Spleen (tissue), 11 donors: Measurements from ENCODE around the gene STK33. TPM values are rescaled to one million over a fixed set of nuclear protein-coding genes. Genes with fewer than 3 reads are reported as not detected.

Source experiments
- DNase-seq: peaks from one replicate; pipeline ENCODE4 v3.0.0-alpha.2; 2020
- H3K27ac ChIP-seq, 8 donors: fragments of 200-600 bp; sonication (generic) in 7 of 8; 1 replicate in 4 of 8; 2 replicates in 4 of 8; pipeline versions ENCODE4 v1.5.0 to v1.8.0; 2016 to 2021; ENCODE audit warnings: inconsistent platforms in 4 of 8, mild to moderate bottlenecking in 4 of 8, moderate library complexity in 1 of 8
- H3K27me3 ChIP-seq, 7 donors: fragments of 200-600 bp; sonication (generic) in 6 of 7; replicated peaks in 1 of 7; 1 replicate in 4 of 7; 2 replicates in 3 of 7; pipeline versions ENCODE4 v1.5.0 to v1.8.0; 2016 to 2021; ENCODE audit warnings: inconsistent platforms in 3 of 7, mild to moderate bottlenecking in 1 of 7
- H3K36me3 ChIP-seq, 6 donors: fragments of 200-600 bp; sonication (generic) in 5 of 6; 1 replicate in 4 of 6; 2 replicates in 2 of 6; pipeline versions ENCODE4 v1.5.0 to v1.8.0; 2016 to 2021; ENCODE audit warnings: inconsistent platforms in 2 of 6
- H3K4me1 ChIP-seq, 6 donors: fragments of 200-600 bp; sonication (generic) in 5 of 6; 1 replicate in 3 of 6; 2 replicates in 3 of 6; pipeline versions ENCODE4 v1.5.0 to v1.8.0; 2016 to 2021; ENCODE audit warnings: inconsistent platforms in 3 of 6
- H3K4me3 ChIP-seq, 8 donors: fragments of 200-600 bp; sonication (generic) in 7 of 8; 1 replicate in 4 of 8; 2 replicates in 4 of 8; pipeline versions ENCODE4 v1.5.0 to v1.8.0; 2016 to 2021; ENCODE audit warnings: inconsistent platforms in 4 of 8, mild to moderate bottlenecking in 4 of 8, moderate library complexity in 2 of 8
- H3K9me3 ChIP-seq, 8 donors: fragments of 200-600 bp; sonication (generic) in 7 of 8; 1 replicate in 4 of 8; 2 replicates in 4 of 8; pipeline versions ENCODE4 v1.5.0 to v1.8.0; 2016 to 2021; ENCODE audit warnings: inconsistent platforms in 4 of 8
- POLR2A ChIP-seq, 3 donors: fragments of 450-650 bp; IDR thresholded peaks; one replicate each; pipeline ENCODE4 v1.5.1; 2017; ENCODE audit warnings: antibody characterized with exemption in 3 of 3, mild to moderate bottlenecking in 1 of 3
- POLR2AphosphoS5 ChIP-seq, 3 donors: sonication (generic); formaldehyde crosslinking; IDR thresholded peaks; one replicate each; pipeline ENCODE4 v1.5.1; 2017; ENCODE audit warnings: antibody characterized with exemption in 3 of 3
- WGBS, 5 donors: extraction: QIAGEN DNeasy Blood & Tissue Kit in 3 of 5; methylation state at CpG; one replicate each; pipeline versions ENCODE4 v1.1.5 to v1.1.7; 2013 to 2018; 5-methylcytosine and 5-hydroxymethylcytosine counted together
- intact Hi-C: fragments of 100-400 bp; cut with DNase I; formaldehyde crosslinking; loops from one replicate; pipeline ENCODE4 v1.15.0; 2023; ENCODE audit warnings: low total_unique reads
- polyA plus RNA-seq, 3 donors: library from polyadenylated mRNA; stranded (reverse); fragments of 200-250 nt; gene quantifications; one replicate each; pipeline ENCODE4 v1.2.1, GENCODE V29; 2013
- total RNA-seq, 7 donors: library from RNA; depleted of rRNA in 3 of 7; stranded (reverse); fragments of >200 nt in 3 of 7; fragmentation: NEBNext Ultra II Directional in 4 of 7; extraction: Animal tissue kit (Norgen Biotek cat#: 25700) in 4 of 7; gene quantifications; one replicate each; pipeline versions ENCODE4 v1.1.0 to v1.2.1, GENCODE V29; 2016 to 2021
- TF ChIP-seq, protein P1 (sequence below), 11 experiments: fragments of 200-600 bp in 7 of 11; fragments of 450-650 bp in 4 of 11; sonication (generic) in 4 of 11; IDR thresholded peaks in 8 of 11; conservative IDR thresholded peaks in 3 of 11; 1 replicate in 7 of 11; 2 replicates in 4 of 11; pipeline versions ENCODE4 v1.4.0 to v1.8.0; 2016 to 2021; ENCODE audit warnings: antibody characterized with exemption in 11 of 11, inconsistent platforms in 4 of 11, mild to moderate bottlenecking in 1 of 11
- donor health status: healthy with polysubstance abuse.
- donor health status: DM: no; HTN: no; CAD: no; lungs with moderate emphysema.
- donor health status: DM: no; HTN: no; CAD: no.
- donor health status: Bipolar disorder and iron deficiency.
- donor health status: healthy.
- donor health status: DM: no; HTN: no; CAD: no.
- donor health status: DM: yes; HTN: yes; CAD: no.

The STK33 gene
- total and polyA plus RNA-seq, 10 donors = 1.6 to 8.1 (median 3.8) TPM

DNA sequence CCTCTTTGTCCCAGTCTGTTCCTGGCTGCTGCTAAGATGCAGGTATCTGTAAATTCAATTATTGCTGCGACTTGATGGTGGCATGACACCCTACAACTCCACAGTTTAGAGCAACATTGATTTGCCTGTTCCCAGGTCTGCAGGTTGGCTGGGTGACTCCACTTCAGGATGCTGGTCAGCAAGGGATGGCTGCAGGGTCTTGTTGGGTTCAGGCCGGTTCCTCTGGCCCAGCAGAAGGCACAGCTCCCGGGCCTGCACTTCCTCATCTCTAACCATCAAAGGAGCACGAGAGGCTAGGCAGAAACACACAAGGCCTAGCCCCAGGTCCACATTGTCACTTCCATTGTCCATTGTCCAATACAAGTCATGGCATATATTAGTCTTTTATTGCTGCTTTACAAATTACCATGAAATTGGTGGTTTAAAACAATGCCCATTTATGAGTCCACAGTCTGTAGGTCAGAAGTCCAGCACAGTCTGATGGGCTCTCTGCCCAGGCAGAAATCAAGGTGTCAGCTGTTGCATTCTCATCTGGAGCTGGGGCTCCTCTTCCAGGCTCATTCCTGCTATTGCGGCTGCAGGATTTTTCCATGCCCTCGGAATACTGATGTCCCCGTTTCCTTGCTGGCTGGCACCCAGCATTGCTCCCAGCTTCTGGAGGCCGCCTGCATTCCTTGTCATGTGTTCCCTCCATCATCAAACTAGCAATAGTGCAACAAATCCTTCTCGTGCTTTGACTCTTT lies 233.8 kb downstream of the STK33 start:
- no peak overlapping the region for H3K27ac ChIP-seq
- DNase-seq = peak; percentile 50
- H3K4me1 ChIP-seq = peaks cover 0 to 16% (median 1%) of the 10 kb centered on the region in 6 donors
- H3K9me3 ChIP-seq = no peaks in the 10 kb centered on the region
- peaks cover 0 to 5% (median 0%) of the 10 kb centered on the region in 7 donors for H3K27me3 ChIP-seq
- H3K36me3 ChIP-seq = no peaks in the 10 kb centered on the region
- intact Hi-C loops = no loop called here
- 82 to 93% (median 87%) methylated on average over 9 of the region's 9 CpGs for WGBS, 5 donors
- no peak for TF ChIP-seq POLR2AphosphoS5 (IDR thresholded peaks at IDR 0.05)
- TF ChIP-seq POLR2A (IDR thresholded peaks at IDR 0.05) = no peak
- TF ChIP-seq, protein P1, sequence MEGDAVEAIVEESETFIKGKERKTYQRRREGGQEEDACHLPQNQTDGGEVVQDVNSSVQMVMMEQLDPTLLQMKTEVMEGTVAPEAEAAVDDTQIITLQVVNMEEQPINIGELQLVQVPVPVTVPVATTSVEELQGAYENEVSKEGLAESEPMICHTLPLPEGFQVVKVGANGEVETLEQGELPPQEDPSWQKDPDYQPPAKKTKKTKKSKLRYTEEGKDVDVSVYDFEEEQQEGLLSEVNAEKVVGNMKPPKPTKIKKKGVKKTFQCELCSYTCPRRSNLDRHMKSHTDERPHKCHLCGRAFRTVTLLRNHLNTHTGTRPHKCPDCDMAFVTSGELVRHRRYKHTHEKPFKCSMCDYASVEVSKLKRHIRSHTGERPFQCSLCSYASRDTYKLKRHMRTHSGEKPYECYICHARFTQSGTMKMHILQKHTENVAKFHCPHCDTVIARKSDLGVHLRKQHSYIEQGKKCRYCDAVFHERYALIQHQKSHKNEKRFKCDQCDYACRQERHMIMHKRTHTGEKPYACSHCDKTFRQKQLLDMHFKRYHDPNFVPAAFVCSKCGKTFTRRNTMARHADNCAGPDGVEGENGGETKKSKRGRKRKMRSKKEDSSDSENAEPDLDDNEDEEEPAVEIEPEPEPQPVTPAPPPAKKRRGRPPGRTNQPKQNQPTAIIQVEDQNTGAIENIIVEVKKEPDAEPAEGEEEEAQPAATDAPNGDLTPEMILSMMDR (IDR thresholded peaks at IDR 0.05 in 8 of 11, conservative IDR thresholded peaks at IDR 0.05 in 3 of 11) = no peak
- no peak overlapping the region for H3K4me3 ChIP-seq

DNA sequence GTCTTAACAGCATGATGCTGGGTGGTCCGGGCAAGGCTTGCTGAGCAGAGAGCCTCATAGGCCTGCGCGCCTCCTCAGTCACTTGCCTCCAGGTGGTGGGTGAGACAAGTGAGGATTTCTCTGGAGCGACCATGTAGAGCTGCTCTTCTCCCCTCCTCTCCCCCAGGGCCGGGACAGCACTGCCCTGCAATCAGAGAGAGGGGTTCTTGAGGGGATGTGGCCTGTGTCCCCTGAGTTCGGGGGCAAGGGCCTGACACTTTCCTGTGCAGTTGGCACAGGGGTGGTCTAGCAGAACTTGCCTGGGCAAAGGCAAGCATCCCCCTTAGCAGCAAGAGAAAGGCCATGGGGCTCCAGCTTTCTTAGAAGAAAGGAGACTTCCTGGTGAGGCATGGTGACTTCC lies 234.5 kb downstream of the STK33 start:
- WGBS, 5 donors = 84 to 96% (median 89%) methylated on average over 6 of the region's 6 CpGs

DNA sequence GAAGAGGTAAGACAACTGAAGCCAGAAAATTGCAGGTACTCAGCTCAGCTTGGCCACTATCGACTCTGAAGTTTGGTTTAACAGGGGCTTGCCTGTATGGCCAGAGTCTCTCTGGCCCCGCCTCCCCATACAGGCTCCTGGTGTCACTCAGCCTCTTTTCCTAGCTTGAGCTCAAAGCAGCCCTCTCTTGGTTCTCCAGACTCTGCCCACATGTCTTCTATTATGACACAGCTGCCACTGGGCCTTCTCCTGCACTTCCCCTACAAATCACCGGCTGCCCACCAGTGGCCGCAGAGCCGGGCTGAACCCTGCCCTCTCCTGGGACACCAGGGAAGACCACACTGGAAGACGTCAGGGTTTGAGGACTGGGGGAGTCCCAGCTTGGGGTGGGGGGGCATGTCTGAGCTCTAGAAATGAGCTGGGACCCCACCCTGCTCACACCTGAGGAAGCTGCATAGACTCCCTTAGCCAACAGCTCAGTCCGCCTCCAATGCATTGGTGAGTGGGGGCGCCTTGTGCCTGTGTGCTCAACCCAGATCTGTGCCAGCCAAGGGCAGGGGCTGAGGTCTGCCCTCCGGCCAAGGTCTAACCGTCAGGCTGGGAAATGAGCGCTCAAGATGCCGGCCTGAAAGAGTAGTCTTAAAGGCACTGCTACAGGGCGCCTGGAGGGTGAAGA lies 236.0 kb downstream of the STK33 start:
- Histone ChIP-seq H3K9me3 (no peaks in the 10 kb centered on the region), H3K27ac (no peak overlapping the region), H3K4me1 (peaks cover 0 to 25% (median 8%) of the 10 kb centered on the region in 6 donors), H3K36me3 (no peaks in the 10 kb centered on the region), H3K27me3 (peaks cover 0 to 25% (median 5%) of the 10 kb centered on the region in 7 donors), H3K4me3 (no peak overlapping the region)
- intact Hi-C loops = no loop called here
- TF ChIP-seq POLR2AphosphoS5 (IDR thresholded peaks at IDR 0.05) (no peak), POLR2A (IDR thresholded peaks at IDR 0.05) (no peak)
- TF ChIP-seq, protein P1 (IDR thresholded peaks at IDR 0.05 in 8 of 11, conservative IDR thresholded peaks at IDR 0.05 in 3 of 11) = no peak
- 84 to 96% (median 87%) methylated on average over 8 to 13 of the region's 13 CpGs for WGBS, 5 donors
- DNase-seq = peak; percentile 68

More for the DNA sequence above, 234.5 kb downstream of the STK33 start:
- Histone ChIP-seq H3K27me3 (peaks cover 0 to 12% (median 0%) of the 10 kb centered on the region in 7 donors), H3K4me3 (no peak overlapping the region), H3K4me1 (peaks cover 0 to 23% (median 8%) of the 10 kb centered on the region in 6 donors), H3K27ac (no peak overlapping the region), H3K36me3 (no peaks in the 10 kb centered on the region), H3K9me3 (no peaks in the 10 kb centered on the region)
- DNase-seq = peak; percentile 61
- no peak for TF ChIP-seq POLR2A (IDR thresholded peaks at IDR 0.05)
- TF ChIP-seq, protein P1 (IDR thresholded peaks at IDR 0.05 in 8 of 11, conservative IDR thresholded peaks at IDR 0.05 in 3 of 11) = no peak
- TF ChIP-seq POLR2AphosphoS5 (IDR thresholded peaks at IDR 0.05) = no peak
- intact Hi-C loops = no loop called here

DNA sequence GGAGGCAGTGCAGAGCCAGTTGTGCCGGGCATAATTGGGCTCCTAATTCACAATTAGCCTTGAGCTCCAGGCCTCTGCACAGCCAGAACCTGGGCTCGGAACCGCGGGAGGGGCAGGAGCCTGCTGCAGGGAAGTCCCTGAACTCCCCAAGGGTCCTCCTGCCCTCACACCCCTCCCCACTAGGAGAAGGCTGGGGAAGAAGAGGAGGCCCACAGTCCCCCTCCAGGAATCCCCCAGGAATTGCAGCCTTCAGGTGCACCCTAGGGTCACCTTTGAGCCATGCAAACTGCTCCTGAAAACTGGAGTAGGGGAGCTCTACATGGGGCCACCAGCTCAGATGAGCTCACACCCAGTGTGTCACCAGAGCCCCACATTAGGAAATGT lies 236.5 kb downstream of the STK33 start:
- Histone ChIP-seq H3K4me1 (peaks cover 0 to 25% (median 8%) of the 10 kb centered on the region in 6 donors), H3K27ac (peak overlapping the region in 5 of 8 donors; percentile 25 to 60 (median 51)), H3K9me3 (no peaks in the 10 kb centered on the region), H3K27me3 (peaks cover 0 to 28% (median 5%) of the 10 kb centered on the region in 7 donors), H3K36me3 (no peaks in the 10 kb centered on the region), H3K4me3 (no peak overlapping the region)
- 72 to 91% (median 83%) methylated on average over 4 of the region's 4 CpGs for WGBS, 5 donors
- intact Hi-C loops = no loop called here
- TF ChIP-seq POLR2A (IDR thresholded peaks at IDR 0.05) (no peak), POLR2AphosphoS5 (IDR thresholded peaks at IDR 0.05) (no peak)
- TF ChIP-seq, protein P1 (IDR thresholded peaks at IDR 0.05 in 8 of 11, conservative IDR thresholded peaks at IDR 0.05 in 3 of 11) = no peak
- DNase-seq = peak; percentile 61
